A549 (cell line): ENCODE results near the gene ACOT7.

Experiments
- ESRRA ChIP-seq: fragments of 150-350 bp; IDR thresholded peaks from 2 replicates; pipeline ENCODE4 v1.6.1; 2014; ENCODE audit warnings: mild to moderate bottlenecking, low read length, borderline replicate concordance
- MYC ChIP-seq: IDR thresholded peaks from 2 replicates; pipeline ENCODE4 v1.6.1; 2012; ENCODE audit warnings: mild to moderate bottlenecking, inconsistent platforms, low read length, improper control_type of control experiment, borderline replicate concordance
- POLR2A ChIP-seq: IDR thresholded peaks from 2 replicates; pipeline ENCODE4 v1.6.1; 2012; ENCODE audit warnings: mild to moderate bottlenecking, low read length
- RAD21 ChIP-seq, 2 experiments: fragments of >200 bp in 1 of 2; sonication (Bioruptor Twin) in 1 of 2; formaldehyde crosslinking in 1 of 2; IDR thresholded peaks in 1 of 2; conservative IDR thresholded peaks in 1 of 2; 2 replicates in 1 of 2; 3 replicates in 1 of 2; pipeline ENCODE4 v1.6.1; 2012 to 2018; ENCODE audit warnings: inconsistent platforms in 1 of 2
- ZFP36 ChIP-seq: fragments of 450-650 bp; IDR thresholded peaks from 2 replicates; pipeline ENCODE4 v1.6.1; 2014; ENCODE audit warnings: borderline replicate concordance; ENCODE audit not compliant: partially characterized antibody
- TF ChIP-seq, protein P1 (sequence below): fragments of >200 bp; sonication (Bioruptor Twin); formaldehyde crosslinking; IDR thresholded peaks from 3 replicates; pipeline ENCODE4 v1.5.1; 2016
- TF ChIP-seq, protein P2 (sequence below): fragments of 150-350 bp; IDR thresholded peaks from 2 replicates; pipeline ENCODE4 v1.6.1; 2014; ENCODE audit warnings: low read depth, mild to moderate bottlenecking, low read length
- TF ChIP-seq, protein P3 (sequence below): fragments of 250-450 bp; sonication (Bioruptor Pico); IDR thresholded peaks from 2 replicates; pipeline ENCODE4 v1.5.0; 2021; ENCODE audit warnings: mild to moderate bottlenecking, moderate library complexity, borderline replicate concordance

DNA sequence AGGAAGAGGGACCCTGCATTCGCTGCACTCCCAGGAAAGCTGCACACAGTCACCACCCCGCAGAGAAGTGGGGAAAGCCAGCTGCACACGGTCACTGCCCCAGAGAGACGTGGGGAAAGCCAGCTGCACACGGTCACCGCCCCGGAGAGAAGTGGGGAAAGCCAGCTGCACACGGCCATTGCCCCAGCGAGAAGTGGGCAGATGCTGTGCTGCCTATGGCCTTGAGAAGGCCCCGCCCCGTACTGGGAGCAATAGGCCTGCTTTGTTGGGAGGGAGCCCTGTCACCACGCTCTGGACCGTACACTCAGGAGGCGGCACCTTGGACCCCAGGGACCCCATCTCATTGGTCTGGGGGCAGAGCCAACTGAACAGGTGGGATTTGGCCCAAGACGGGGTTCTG is 128.4 kb downstream of the ACOT7 start:
- TF ChIP-seq, protein P1, sequence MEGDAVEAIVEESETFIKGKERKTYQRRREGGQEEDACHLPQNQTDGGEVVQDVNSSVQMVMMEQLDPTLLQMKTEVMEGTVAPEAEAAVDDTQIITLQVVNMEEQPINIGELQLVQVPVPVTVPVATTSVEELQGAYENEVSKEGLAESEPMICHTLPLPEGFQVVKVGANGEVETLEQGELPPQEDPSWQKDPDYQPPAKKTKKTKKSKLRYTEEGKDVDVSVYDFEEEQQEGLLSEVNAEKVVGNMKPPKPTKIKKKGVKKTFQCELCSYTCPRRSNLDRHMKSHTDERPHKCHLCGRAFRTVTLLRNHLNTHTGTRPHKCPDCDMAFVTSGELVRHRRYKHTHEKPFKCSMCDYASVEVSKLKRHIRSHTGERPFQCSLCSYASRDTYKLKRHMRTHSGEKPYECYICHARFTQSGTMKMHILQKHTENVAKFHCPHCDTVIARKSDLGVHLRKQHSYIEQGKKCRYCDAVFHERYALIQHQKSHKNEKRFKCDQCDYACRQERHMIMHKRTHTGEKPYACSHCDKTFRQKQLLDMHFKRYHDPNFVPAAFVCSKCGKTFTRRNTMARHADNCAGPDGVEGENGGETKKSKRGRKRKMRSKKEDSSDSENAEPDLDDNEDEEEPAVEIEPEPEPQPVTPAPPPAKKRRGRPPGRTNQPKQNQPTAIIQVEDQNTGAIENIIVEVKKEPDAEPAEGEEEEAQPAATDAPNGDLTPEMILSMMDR = no peak
- TF ChIP-seq ZFP36 (no peak), POLR2A (no peak), MYC (no peak), RAD21 (conservative IDR thresholded peaks at IDR 0.05 in 1 of 2, IDR thresholded peaks at IDR 0.05 in 1 of 2) (no peak), ESRRA (no peak)
- TF ChIP-seq, protein P2, sequence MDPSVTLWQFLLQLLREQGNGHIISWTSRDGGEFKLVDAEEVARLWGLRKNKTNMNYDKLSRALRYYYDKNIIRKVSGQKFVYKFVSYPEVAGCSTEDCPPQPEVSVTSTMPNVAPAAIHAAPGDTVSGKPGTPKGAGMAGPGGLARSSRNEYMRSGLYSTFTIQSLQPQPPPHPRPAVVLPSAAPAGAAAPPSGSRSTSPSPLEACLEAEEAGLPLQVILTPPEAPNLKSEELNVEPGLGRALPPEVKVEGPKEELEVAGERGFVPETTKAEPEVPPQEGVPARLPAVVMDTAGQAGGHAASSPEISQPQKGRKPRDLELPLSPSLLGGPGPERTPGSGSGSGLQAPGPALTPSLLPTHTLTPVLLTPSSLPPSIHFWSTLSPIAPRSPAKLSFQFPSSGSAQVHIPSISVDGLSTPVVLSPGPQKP = no peak
- TF ChIP-seq, protein P3, sequence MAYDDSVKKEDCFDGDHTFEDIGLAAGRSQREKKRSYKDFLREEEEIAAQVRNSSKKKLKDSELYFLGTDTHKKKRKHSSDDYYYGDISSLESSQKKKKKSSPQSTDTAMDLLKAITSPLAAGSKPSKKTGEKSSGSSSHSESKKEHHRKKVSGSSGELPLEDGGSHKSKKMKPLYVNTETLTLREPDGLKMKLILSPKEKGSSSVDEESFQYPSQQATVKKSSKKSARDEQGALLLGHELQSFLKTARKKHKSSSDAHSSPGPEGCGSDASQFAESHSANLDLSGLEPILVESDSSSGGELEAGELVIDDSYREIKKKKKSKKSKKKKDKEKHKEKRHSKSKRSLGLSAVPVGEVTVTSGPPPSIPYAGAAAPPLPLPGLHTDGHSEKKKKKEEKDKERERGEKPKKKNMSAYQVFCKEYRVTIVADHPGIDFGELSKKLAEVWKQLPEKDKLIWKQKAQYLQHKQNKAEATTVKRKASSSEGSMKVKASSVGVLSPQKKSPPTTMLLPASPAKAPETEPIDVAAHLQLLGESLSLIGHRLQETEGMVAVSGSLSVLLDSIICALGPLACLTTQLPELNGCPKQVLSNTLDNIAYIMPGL (CRISPR knock-in tag) = no peak
